ENCODE measurements around the gene KHDC4.

Gene KHDC4

DNA sequence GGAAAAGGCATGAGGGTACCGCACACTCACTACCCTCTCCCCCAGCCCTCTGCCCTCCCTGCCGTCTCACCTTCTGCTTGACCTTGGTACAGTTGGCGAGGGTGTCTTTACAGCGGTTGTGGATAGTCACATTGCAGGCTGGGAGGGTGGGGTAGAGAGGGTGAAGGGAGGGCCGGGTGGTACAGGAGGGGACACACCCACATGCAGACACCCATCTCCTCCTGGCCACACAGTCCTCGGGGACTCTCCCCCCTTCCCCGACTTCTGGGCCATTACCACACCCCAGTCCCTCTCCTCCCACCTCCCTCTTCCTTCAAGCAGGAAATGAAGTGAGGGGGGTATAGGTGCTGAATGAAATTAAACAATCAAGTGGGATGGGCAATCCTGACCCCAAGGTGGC is 32.5 kb upstream of the KHDC4 start:
- DNase-seq (ENCODE audit: low read depth), result peak; percentile 67
- TF ChIP-seq, protein P1, sequence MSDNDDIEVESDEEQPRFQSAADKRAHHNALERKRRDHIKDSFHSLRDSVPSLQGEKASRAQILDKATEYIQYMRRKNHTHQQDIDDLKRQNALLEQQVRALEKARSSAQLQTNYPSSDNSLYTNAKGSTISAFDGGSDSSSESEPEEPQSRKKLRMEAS (IDR thresholded peaks at IDR 0.05; ENCODE audit: low read depth, low read length), result no peak
- TF ChIP-seq POLR2A (IDR thresholded peaks at IDR 0.05; ENCODE audit: extremely low read depth, insufficient read length) (no peak), MYC (IDR thresholded peaks at IDR 0.05; ENCODE audit: low read depth, low read length) (no peak)
- TF ChIP-seq, protein P2, sequence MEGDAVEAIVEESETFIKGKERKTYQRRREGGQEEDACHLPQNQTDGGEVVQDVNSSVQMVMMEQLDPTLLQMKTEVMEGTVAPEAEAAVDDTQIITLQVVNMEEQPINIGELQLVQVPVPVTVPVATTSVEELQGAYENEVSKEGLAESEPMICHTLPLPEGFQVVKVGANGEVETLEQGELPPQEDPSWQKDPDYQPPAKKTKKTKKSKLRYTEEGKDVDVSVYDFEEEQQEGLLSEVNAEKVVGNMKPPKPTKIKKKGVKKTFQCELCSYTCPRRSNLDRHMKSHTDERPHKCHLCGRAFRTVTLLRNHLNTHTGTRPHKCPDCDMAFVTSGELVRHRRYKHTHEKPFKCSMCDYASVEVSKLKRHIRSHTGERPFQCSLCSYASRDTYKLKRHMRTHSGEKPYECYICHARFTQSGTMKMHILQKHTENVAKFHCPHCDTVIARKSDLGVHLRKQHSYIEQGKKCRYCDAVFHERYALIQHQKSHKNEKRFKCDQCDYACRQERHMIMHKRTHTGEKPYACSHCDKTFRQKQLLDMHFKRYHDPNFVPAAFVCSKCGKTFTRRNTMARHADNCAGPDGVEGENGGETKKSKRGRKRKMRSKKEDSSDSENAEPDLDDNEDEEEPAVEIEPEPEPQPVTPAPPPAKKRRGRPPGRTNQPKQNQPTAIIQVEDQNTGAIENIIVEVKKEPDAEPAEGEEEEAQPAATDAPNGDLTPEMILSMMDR (IDR thresholded peaks at IDR 0.05; ENCODE audit: low read depth, low read length), result no peak
- H3K4me3 ChIP-seq (ENCODE audit: low read depth, low read length), result no peak overlapping the region

DNA sequence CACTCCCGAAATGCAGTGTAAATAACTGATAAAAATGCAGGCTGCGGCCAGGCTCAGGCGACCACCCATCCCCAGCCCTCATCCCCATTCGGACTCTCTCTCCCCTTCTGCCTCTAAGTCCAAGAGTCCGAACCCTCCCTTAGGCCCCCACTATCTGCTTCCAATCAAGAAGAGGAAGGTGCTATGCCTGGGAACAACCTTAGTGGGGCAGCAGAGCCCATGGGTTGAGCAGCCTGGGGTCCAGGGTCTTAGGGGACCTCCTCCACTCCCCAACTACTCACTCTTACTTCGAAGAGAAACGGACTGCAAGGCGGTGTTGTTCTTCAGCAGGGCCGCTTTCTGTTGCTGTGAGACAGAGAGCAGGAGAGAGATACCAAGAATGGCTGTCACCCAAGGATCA is 31.9 kb upstream of the KHDC4 start:
- no peak for DNase-seq (ENCODE audit: low read depth)
- TF ChIP-seq, protein P2 (IDR thresholded peaks at IDR 0.05; ENCODE audit: low read depth, low read length), result peak; percentile 20
- TF ChIP-seq, protein P1 (IDR thresholded peaks at IDR 0.05; ENCODE audit: low read depth, low read length), result no peak
- no peak for TF ChIP-seq MYC (IDR thresholded peaks at IDR 0.05; ENCODE audit: low read depth, low read length)
- H3K4me3 ChIP-seq (ENCODE audit: low read depth, low read length), result no peak overlapping the region

DNA sequence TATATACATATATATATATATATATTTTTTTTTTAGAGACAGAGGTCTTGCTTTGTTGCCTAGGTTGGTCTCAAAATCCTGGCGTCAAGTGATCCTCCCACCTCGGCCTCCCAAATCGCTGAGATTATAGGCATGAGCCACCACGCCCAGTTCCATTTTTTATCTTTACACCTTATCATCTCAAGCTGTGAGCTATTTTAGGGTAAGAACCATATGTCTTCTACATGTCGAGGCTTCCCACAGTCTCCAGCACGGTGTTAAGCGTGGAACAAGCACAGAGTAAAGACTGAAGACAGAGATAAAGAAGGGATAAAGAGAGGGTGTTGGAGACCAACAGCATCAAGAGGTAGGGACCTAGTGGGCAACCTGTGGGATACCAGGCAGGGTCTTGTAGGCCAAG is 30.0 kb upstream of the KHDC4 start:
- no peak for DNase-seq (ENCODE audit: low read depth)
- no peak for TF ChIP-seq MYC (IDR thresholded peaks at IDR 0.05; ENCODE audit: low read depth, low read length)
- TF ChIP-seq, protein P2 (IDR thresholded peaks at IDR 0.05; ENCODE audit: low read depth, low read length), result no peak
- no peak overlapping the region for H3K4me3 ChIP-seq (ENCODE audit: low read depth, low read length)

DNA sequence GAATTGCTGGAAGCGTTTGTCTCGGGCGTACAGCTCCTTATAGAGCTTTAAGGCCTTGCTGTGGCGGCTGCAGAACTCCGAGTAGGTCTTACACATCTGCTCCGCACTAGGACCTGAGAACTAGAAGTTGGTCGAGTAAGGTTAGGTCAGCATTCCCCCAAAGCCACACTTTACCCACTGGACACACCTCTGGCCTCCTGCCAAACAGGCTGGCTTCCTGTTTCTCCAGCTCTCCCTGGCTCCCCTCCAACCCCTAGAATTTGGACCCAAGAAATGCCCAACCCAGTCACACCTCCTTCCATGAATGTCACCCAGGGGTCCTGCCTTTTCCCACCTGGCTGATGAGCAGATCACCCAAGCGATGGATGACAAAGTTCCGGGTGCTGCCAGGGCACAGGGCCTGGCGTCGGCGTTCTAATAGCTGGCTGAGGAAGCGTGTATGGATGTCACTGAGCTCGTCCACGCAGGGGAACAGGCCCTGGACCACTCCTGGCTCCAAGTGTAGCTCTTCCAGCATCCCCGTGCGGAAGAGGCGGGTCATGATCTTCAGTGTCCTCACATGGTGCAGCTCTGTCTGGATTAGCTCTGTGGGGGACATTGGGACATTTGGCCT is 28.5 kb upstream of the KHDC4 start:
- TF ChIP-seq, protein P1 (IDR thresholded peaks at IDR 0.05; ENCODE audit: low read depth, low read length), result no peak
- no peak for TF ChIP-seq MYC (IDR thresholded peaks at IDR 0.05; ENCODE audit: low read depth, low read length)
- no peak for TF ChIP-seq POLR2A (IDR thresholded peaks at IDR 0.05; ENCODE audit: extremely low read depth, insufficient read length)
- TF ChIP-seq, protein P2 (IDR thresholded peaks at IDR 0.05; ENCODE audit: low read depth, low read length), result no peak
- no peak overlapping the region for H3K4me3 ChIP-seq (ENCODE audit: low read depth, low read length)
- DNase-seq (ENCODE audit: low read depth), result no peak

DNA sequence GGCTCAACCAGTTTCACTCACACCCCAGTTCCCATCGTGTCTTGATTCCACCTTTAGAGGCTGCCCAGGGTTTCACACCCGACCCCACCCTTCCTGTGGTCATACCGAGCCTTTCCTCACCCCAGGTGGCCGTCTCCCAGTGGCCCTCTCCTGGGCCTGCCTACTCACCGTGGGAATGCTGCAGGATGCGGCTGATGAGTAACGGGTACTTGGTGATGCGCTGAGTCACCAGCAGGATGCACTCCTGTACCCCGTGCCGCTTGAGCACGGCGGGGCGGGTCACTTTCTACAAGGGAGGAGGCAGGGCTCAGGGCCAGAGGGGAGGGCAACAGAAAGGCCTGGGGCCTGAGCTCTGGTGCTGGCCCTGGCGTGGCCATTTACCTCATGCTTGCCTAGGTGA is 27.7 kb upstream of the KHDC4 start:
- peak; percentile 49 for DNase-seq (ENCODE audit: low read depth)
- TF ChIP-seq POLR2A (IDR thresholded peaks at IDR 0.05; ENCODE audit: extremely low read depth, insufficient read length), result no peak
- TF ChIP-seq, protein P1 (IDR thresholded peaks at IDR 0.05; ENCODE audit: low read depth, low read length), result no peak
- no peak for TF ChIP-seq MYC (IDR thresholded peaks at IDR 0.05; ENCODE audit: low read depth, low read length)
- TF ChIP-seq, protein P2 (IDR thresholded peaks at IDR 0.05; ENCODE audit: low read depth, low read length), result no peak
- no peak overlapping the region for H3K4me3 ChIP-seq (ENCODE audit: low read depth, low read length)
